ENCODE measurements around the gene PRAMEF10.
"Not testable (repeated sequence)": the region's sequence is repeated elsewhere in the genome, so short reads cannot be mapped to it uniquely, and the experiment has no call there.

PRAMEF10 gene

GRCh38 chr1:12898170-12898569 lies at the start of gene PRAMEF10:
PRAMEF10 (minus strand) TSS chr1:12898270; CDS start chr1:12895847, 2,423 bp downstream.
- DNase-seq = not testable (repeated sequence)

- DNase-seq = not testable (repeated sequence)
Observed at GRCh38 chr1:12947480-12947879, 49.4 kb upstream of the PRAMEF10 start, which contains the start of gene PRAMEF6. PRAMEF6 (minus strand) TSS chr1:12947580; CDS start chr1:12942518, 5,062 bp downstream.

GRCh38 chr1:12924368-12924767 lies 26.3 kb upstream of the PRAMEF10 start:
- not testable (repeated sequence) for DNase-seq

GRCh38 chr1:12921749-12922148 lies 23.7 kb upstream of the PRAMEF10 start:
- DNase-seq = not testable (repeated sequence)

GRCh38 chr1:12916310-12916709 lies 18.2 kb upstream of the PRAMEF10 start, which contains the start of gene PRAMEF7:
PRAMEF7 (plus strand) TSS chr1:12916610; CDS start chr1:12917693, 1,083 bp downstream.
- not testable (repeated sequence) for DNase-seq

- not testable (repeated sequence) for DNase-seq
Observed at GRCh38 chr1:12903793-12904572, 5.9 kb upstream of the PRAMEF10 start.

GRCh38 chr1:12899186-12899585 lies 1.1 kb upstream of the PRAMEF10 start:
- DNase-seq = not testable (repeated sequence)

GRCh38 chr1:12886101-12886500 lies 12.0 kb downstream of the PRAMEF10 start, which contains the start of gene PRAMEF4:
PRAMEF4 (minus strand) TSS chr1:12886201; CDS start chr1:12883394, 2,807 bp downstream.
- DNase-seq = not testable (repeated sequence)

GRCh38 chr1:12878453-12878852 lies 19.6 kb downstream of the PRAMEF10 start:
- not testable (repeated sequence) for DNase-seq

- DNase-seq = not testable (repeated sequence)
Observed at GRCh38 chr1:12863131-12863880, 34.8 kb downstream of the PRAMEF10 start.

GRCh38 chr1:12856786-12857185 lies 41.3 kb downstream of the PRAMEF10 start, which contains the start of gene PRAMEF2:
PRAMEF2 (plus strand) TSS chr1:12857086; CDS start chr1:12859010, 1,924 bp downstream.
- not testable (repeated sequence) for DNase-seq

GRCh38 chr1:12851779-12852178 lies 46.3 kb downstream of the PRAMEF10 start:
- DNase-seq = no peak

GRCh38 chr1:12848620-12849019 lies 49.5 kb downstream of the PRAMEF10 start, which contains the start of gene HNRNPCL1:
HNRNPCL1 (minus strand) TSS chr1:12848720; CDS start chr1:12848289, 431 bp downstream.
- not testable (repeated sequence) for DNase-seq
